Stimulated activated CD8-positive, alpha-beta memory T cell treated with anti-CD3 and anti-CD28 coated beads, Interleukin-4, amount 100 ng/mL, for 24 hours (primary cell): ENCODE measurements around the gene YTHDF1.
"Not testable (repeated sequence)": the region's sequence is repeated elsewhere in the genome, so short reads cannot be mapped to it uniquely, and the experiment has no call there.

ENCODE experiments used
- DNase-seq: peaks from one replicate; pipeline ENCODE4 v3.0.0-alpha.2; 2020; ENCODE audit warnings: low read depth

The YTHDF1 gene

GRCh38 chr20:63169681-63170080 is 46.2 kb downstream of the YTHDF1 start:
- no peak for DNase-seq

- DNase-seq = no peak
Observed at GRCh38 chr20:63168861-63169260, 47.1 kb downstream of the YTHDF1 start.

GRCh38 chr20:63167918-63168520 is 47.9 kb downstream of the YTHDF1 start:
- no peak for DNase-seq

GRCh38 chr20:63167026-63167917 is 48.7 kb downstream of the YTHDF1 start:
- DNase-seq = no peak

- no peak for DNase-seq
Observed at GRCh38 chr20:63166193-63167020, 49.5 kb downstream of the YTHDF1 start.

GRCh38 chr20:63165356-63166192 is 50.4 kb downstream of the YTHDF1 start:
- no peak for DNase-seq

GRCh38 chr20:63164484-63165355 is 51.2 kb downstream of the YTHDF1 start:
- DNase-seq = no peak

GRCh38 chr20:63163596-63164483 is 52.1 kb downstream of the YTHDF1 start:
- DNase-seq = no peak

- DNase-seq = no peak
Observed at GRCh38 chr20:63163171-63163570, 52.8 kb downstream of the YTHDF1 start.

GRCh38 chr20:63162206-63162795 is 53.6 kb downstream of the YTHDF1 start:
- DNase-seq = no peak

- DNase-seq = no peak
Observed at GRCh38 chr20:63161176-63161651, 54.7 kb downstream of the YTHDF1 start.

- no peak for DNase-seq
Observed at GRCh38 chr20:63160641-63161175, 55.2 kb downstream of the YTHDF1 start.

- no peak for DNase-seq
Observed at GRCh38 chr20:63159826-63160640, 55.9 kb downstream of the YTHDF1 start.

GRCh38 chr20:63159251-63159650 is 56.7 kb downstream of the YTHDF1 start:
- not testable (repeated sequence) for DNase-seq

GRCh38 chr20:63158845-63159244 is 57.1 kb downstream of the YTHDF1 start:
- DNase-seq = no peak

- no peak for DNase-seq
Observed at GRCh38 chr20:63158352-63158751, 57.6 kb downstream of the YTHDF1 start.

GRCh38 chr20:63157431-63157830 is 58.5 kb downstream of the YTHDF1 start:
- not testable (repeated sequence) for DNase-seq

- no peak for DNase-seq
Observed at GRCh38 chr20:63156221-63156671, 59.7 kb downstream of the YTHDF1 start.
